Colonic mucosa (tissue), 4 donors: Measurements from ENCODE around the gene RASEF. TPM values are rescaled to one million over a fixed set of nuclear protein-coding genes. Genes with fewer than 3 reads are reported as not detected.

Experiments
- DNase-seq: peaks from one replicate; pipeline ENCODE4 v3.0.0-alpha.2; 2020
- H3K27ac ChIP-seq: fragments of 200-600 bp; one replicate; pipeline ENCODE4 v1.8.0; 2021
- H3K27me3 ChIP-seq: fragments of 200-600 bp; one replicate; pipeline ENCODE4 v1.8.0; 2021
- H3K36me3 ChIP-seq: fragments of 200-600 bp; one replicate; pipeline ENCODE4 v1.8.0; 2021
- H3K4me1 ChIP-seq: fragments of 200-600 bp; one replicate; pipeline ENCODE4 v1.8.0; 2021; ENCODE audit warnings: mild to moderate bottlenecking
- H3K4me3 ChIP-seq: fragments of 200-600 bp; one replicate; pipeline ENCODE4 v1.8.0; 2021
- H3K9ac ChIP-seq, 2 donors: one replicate each; pipeline ENCODE4 v1.7.0; 2013; ENCODE audit warnings: control low read depth in 2 of 2, low read depth in 2 of 2, low read length in 2 of 2
- H3K9me3 ChIP-seq: fragments of 200-600 bp; one replicate; pipeline ENCODE4 v1.8.0; 2021
- intact Hi-C: fragments of 100-400 bp; cut with DNase I; formaldehyde crosslinking; loops from one replicate; pipeline ENCODE4 v1.14.1; 2022
- total RNA-seq, 2 donors: library from RNA; stranded (reverse); fragmentation: NEBNext Ultra II Directional in 1 of 2; extraction: Animal tissue kit (Norgen Biotek cat#: 25700) in 1 of 2; gene quantifications; one replicate each; pipeline ENCODE4 v1.2.1, GENCODE V29; 2021
- TF ChIP-seq, protein P1 (sequence below): fragments of 200-600 bp; IDR thresholded peaks from one replicate; pipeline ENCODE4 v1.8.0; 2022; ENCODE audit warnings: antibody characterized with exemption, mild to moderate bottlenecking
- donor health status: healthy.
- donor health status: DM: no; HTN: no; CAD: no.
- donor health status: DM: no; HTN: no; CAD: no.

The RASEF gene
- total RNA-seq, 2 donors from 2014 or later, result 36.8 to 38.9 TPM

DNA sequence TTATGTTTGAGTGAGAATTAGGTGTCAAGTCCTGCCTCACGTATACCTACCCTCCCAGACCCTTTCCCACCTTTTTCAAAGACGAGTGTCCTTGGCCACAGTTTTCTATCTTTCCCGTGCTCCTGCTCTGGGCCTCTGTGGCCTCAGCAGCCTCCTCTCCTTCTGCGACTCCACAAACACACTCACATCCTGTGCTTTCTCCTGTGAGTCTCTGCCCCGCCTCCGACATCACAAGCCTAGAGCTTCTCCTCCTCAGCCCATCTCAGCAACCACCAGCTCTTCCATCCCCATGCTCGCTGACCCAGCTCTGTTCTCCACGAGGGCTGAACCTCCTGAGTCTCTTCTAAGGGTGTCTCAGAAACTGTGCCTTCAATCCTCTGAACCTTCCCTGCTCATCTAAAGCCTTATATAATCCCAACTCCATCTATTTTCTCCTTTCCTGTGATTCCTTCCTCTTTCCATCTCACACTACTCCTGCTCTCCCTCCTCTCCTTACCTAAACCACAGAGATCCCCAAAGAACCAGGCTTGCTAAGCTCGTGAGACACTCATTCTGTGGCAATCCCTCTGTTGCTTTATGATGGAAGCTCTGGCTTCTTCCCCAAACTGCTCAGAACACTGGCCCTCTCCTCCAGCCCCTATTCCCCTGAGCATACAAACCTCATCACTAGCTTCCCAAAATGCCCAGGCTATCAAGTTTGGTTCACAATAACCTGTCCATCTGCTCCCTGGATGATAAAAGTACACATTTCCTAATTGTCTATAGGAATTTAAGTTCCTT, 55.2 kb downstream of the RASEF start:
- Histone ChIP-seq H3K4me3 (no peak overlapping the region), H3K27me3 (no peaks in the 10 kb centered on the region), H3K36me3 (no peaks in the 10 kb centered on the region), H3K4me1 (no peaks in the 10 kb centered on the region), H3K27ac (no peak overlapping the region), H3K9ac (no peak overlapping the region), H3K9me3 (no peaks in the 10 kb centered on the region)
- TF ChIP-seq, protein P1, sequence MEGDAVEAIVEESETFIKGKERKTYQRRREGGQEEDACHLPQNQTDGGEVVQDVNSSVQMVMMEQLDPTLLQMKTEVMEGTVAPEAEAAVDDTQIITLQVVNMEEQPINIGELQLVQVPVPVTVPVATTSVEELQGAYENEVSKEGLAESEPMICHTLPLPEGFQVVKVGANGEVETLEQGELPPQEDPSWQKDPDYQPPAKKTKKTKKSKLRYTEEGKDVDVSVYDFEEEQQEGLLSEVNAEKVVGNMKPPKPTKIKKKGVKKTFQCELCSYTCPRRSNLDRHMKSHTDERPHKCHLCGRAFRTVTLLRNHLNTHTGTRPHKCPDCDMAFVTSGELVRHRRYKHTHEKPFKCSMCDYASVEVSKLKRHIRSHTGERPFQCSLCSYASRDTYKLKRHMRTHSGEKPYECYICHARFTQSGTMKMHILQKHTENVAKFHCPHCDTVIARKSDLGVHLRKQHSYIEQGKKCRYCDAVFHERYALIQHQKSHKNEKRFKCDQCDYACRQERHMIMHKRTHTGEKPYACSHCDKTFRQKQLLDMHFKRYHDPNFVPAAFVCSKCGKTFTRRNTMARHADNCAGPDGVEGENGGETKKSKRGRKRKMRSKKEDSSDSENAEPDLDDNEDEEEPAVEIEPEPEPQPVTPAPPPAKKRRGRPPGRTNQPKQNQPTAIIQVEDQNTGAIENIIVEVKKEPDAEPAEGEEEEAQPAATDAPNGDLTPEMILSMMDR, result no peak
- DNase-seq, result no peak
- intact Hi-C loops, result no loop called here

DNA sequence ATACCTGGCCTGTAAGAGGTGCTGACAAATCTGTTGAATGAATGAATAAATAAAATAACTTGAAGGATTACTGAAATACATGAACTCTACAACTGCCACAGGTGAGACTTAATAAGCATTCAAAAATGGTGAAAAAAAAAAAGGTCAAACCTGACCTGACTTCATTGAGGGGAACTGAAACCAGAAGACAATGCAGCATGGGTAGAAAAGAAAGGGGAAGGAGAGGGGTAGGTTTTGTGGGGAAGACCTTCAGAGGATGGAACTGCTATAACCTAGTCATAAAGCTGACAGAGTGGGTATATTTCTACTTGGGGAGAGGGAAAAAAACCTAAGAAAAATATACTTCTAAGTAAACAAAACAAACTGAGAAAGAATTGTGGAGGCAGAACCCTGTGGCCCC, 56.6 kb downstream of the RASEF start:
- no peak for DNase-seq
- TF ChIP-seq, protein P1, result no peak
- Histone ChIP-seq H3K4me3 (no peak overlapping the region), H3K9me3 (no peaks in the 10 kb centered on the region), H3K27me3 (no peaks in the 10 kb centered on the region), H3K36me3 (no peaks in the 10 kb centered on the region), H3K27ac (no peak overlapping the region), H3K9ac (no peak overlapping the region), H3K4me1 (no peaks in the 10 kb centered on the region)
- intact Hi-C loops, result no loop called here

DNA sequence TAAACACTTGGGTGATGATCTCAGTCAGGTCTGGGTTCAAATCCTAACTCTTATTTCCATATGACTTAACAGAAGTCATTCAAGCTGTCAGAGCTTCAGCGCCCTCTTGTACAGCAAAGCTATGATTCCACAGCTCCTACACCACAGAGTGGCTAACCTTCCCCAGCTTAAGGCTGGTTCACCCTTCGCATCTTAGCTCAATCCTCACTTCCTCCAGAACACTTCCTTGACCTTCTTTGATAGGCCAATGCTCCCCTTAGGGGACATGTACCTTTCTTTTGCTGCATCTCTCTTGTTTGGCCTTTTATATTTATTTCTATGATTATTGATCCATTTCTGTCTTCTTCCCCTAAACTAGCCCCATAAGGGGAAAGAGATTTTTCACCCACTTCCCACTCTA, 57.0 kb downstream of the RASEF start:
- TF ChIP-seq, protein P1, result no peak
- H3K36me3 ChIP-seq, result no peaks in the 10 kb centered on the region
- no peaks in the 10 kb centered on the region for H3K9me3 ChIP-seq
- H3K4me1 ChIP-seq, result no peaks in the 10 kb centered on the region
- H3K4me3 ChIP-seq, result no peak overlapping the region
- intact Hi-C loops, result no loop called here
- H3K27me3 ChIP-seq, result no peaks in the 10 kb centered on the region
- no peak for DNase-seq
- no peak overlapping the region for H3K9ac ChIP-seq
- no peak overlapping the region for H3K27ac ChIP-seq

DNA sequence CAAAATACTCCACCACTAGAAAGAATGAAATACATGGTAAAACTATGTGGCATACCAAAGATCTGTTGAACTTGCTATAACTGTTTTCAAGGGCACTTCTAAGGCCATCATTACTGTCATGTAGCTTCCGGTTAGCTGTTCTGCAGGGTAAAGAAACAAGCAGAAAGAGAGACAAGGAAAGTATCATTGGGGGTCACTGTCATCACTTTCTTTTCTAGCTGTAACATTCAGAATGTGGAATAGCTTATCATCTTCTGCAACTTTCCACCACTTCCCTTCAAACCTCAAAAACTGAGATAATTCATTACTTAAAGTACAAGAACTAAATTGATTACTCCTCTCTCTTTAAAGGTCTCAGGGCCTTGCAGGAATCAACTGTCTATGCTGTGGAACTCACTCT, 57.6 kb downstream of the RASEF start:
- DNase-seq, result no peak
- TF ChIP-seq, protein P1, result no peak
- intact Hi-C loops, result no loop called here

DNA sequence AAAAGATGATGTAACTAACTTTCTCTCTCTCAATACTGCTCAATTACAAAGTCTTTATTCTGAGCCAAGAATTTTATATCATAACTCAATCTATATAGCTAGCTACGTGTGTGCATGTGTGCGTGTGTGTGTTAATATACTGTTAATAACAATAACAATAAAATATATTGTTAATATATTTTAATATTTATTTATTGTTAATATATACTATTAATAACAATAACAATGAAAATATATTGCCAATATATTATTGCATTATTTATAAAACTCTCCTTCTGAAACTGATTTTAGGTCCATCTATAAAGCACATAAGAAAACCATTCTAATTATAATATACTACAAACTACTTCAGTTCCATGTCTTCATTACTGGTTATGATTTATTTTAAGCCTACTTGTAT, 60.6 kb downstream of the RASEF start:
- intact Hi-C loops, result no loop called here

More for the DNA sequence above, 57.6 kb downstream of the RASEF start:
- Histone ChIP-seq H3K36me3 (no peaks in the 10 kb centered on the region), H3K4me3 (no peak overlapping the region), H3K4me1 (no peaks in the 10 kb centered on the region), H3K9ac (no peak overlapping the region), H3K9me3 (no peaks in the 10 kb centered on the region), H3K27me3 (no peaks in the 10 kb centered on the region), H3K27ac (no peak overlapping the region)

More for the DNA sequence above, 60.6 kb downstream of the RASEF start:
- no peaks in the 10 kb centered on the region for H3K27me3 ChIP-seq
- no peak overlapping the region for H3K9ac ChIP-seq
- no peaks in the 10 kb centered on the region for H3K4me1 ChIP-seq
- no peak overlapping the region for H3K27ac ChIP-seq
- no peak overlapping the region for H3K4me3 ChIP-seq
- DNase-seq, result no peak
- H3K9me3 ChIP-seq, result no peaks in the 10 kb centered on the region
- H3K36me3 ChIP-seq, result no peaks in the 10 kb centered on the region
- TF ChIP-seq, protein P1, result no peak
